H1 (cell line): ENCODE measurements around the gene EPB41L4A. TPM values are rescaled to one million over a fixed set of nuclear protein-coding genes. Genes with fewer than 3 reads are reported as not detected.

Experiments used
- CHD2 ChIP-seq: IDR thresholded peaks from 2 replicates; pipeline ENCODE4 v1.6.1; 2012; ENCODE audit warnings: low read length, improper control_type of control experiment
- MAFK ChIP-seq: IDR thresholded peaks from 2 replicates; pipeline ENCODE4 v1.6.1; 2012; ENCODE audit warnings: low read depth, mild to moderate bottlenecking, improper control_type of control experiment, low read length
- NANOG ChIP-seq: IDR thresholded peaks from 2 replicates; pipeline ENCODE4 v1.6.1; 2011; ENCODE audit warnings: low read length, low read depth, mild to moderate bottlenecking, inconsistent platforms; ENCODE audit not compliant: insufficient read depth, poor library complexity, severe bottlenecking
- polyA plus RNA-seq, 7 experiments: library from polyadenylated mRNA; depleted of rRNA in 3 of 7; stranded (reverse) in 5 of 7; unstranded in 2 of 7; fragments of >200 nt in 5 of 7; fragments of 200-250 nt in 2 of 7; gene quantifications; 1 replicate in 5 of 7; 2 replicates in 1 of 7; 4 replicates in 1 of 7; pipeline versions ENCODE4 v1.2.1 to v1.2.3, GENCODE V29; 2011 to 2013; ENCODE audit warnings: missing spikeins in 2 of 7, mixed read lengths in 2 of 7
- total RNA-seq: library from RNA; stranded (reverse); fragmentation: NEBNext Ultra II Directional; extraction: Animal tissue kit (Norgen Biotek cat#: 25700); gene quantifications from 2 replicates; pipeline ENCODE4 v1.2.1, GENCODE V29; 2021

The EPB41L4A gene
- total and polyA plus RNA-seq, 2 of the 8 experiments (the other 6 are each of a cell fraction or from before 2014, with no cell fraction given), result 1.6 to 4.6 TPM

DNA sequence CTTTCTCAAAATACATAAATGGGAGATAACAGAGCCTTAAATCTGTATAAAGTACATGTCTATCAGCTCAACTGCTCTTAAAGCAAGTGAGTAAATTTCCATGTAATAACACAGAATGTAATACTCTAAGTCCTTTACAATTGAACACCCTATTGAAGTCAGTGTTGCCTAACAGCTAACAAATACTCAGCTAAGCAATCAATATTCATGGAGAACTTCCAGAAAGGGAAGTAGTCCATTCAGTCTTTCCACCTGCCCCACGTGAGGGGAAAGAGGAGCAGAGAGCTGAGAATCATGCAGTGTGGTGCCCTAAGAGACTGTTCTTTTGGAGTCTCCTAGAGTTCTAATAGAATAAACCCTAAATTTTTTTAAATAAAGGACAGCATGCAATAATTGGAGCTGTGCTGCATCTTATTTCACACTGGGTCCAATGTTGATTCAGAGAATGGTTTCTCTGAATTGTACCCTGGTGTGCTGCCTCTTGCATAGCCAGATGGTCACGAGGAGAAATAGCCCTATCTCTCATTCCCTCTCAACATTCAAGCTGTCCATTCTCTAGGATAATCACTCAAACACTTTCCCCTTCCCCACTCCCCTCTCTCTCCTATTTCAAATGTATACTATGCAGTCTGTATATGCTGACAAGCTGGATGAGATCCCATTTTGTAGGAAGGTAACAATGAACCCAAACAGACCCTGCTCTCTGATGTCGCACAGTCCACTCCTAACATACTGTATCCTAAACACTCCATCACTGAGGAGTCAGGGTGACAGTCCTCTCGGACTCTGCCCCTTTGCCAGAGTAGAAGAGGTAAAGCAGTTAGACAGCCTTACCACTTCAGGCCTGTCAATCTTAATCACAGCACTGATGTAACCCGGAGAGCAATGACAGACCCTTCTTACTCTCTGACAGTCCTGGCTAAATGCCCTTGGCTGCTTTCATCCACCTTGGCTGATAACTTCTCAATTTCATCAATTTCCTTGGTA lies 134.8 kb downstream of the EPB41L4A start (continued):
- TF ChIP-seq CHD2 (no peak), NANOG (no peak), MAFK (no peak)
- TF ChIP-seq, all 59 proteins: peak for 0
